ENCODE data around the gene PTS. TPM values are rescaled to one million over a fixed set of nuclear protein-coding genes. Genes with fewer than 3 reads are reported as not detected.

The PTS gene
- polyA plus RNA-seq, 1 donor from 2014 or later, result 160 TPM

- Histone ChIP-seq H3K27me3 (ENCODE audit: insufficient read depth, low read depth, low read length) (no peaks in the 10 kb centered on the region), H3K4me3 (ENCODE audit: low read length) (no peak overlapping the region), H4K20me1 (ENCODE audit: insufficient read depth) (no peaks in the 10 kb centered on the region), H2AFZ (ENCODE audit: low read depth, low read length) (no peak overlapping the region), H3K9me3 (ENCODE audit: low read length) (no peaks in the 10 kb centered on the region), H3F3A (ENCODE audit: insufficient read depth, low read length, poor library complexity, severe bottlenecking) (no peaks in the 10 kb centered on the region), H3K36me3 (ENCODE audit: insufficient read depth, low read length) (peaks cover 7% of the 10 kb centered on the region), H3K27ac (ENCODE audit: low read length) (no peak overlapping the region), H3K4me2 (ENCODE audit: low read length) (no peak overlapping the region), H3K79me2 (replicated peaks; ENCODE audit: insufficient read depth, low read length) (no peaks in the 10 kb centered on the region), H3K9me2 (ENCODE audit: insufficient read depth, low read length) (no peaks in the 10 kb centered on the region), H3K9ac (ENCODE audit: low read length) (no peak overlapping the region)
- TF ChIP-seq RAD21 (conservative IDR thresholded peaks at IDR 0.05) (no peak), POLR2AphosphoS5 (IDR thresholded peaks at IDR 0.05) (no peak), SMC3 (conservative IDR thresholded peaks at IDR 0.05; ENCODE audit: poor library complexity) (no peak), REST (IDR thresholded peaks at IDR 0.05; ENCODE audit: borderline replicate concordance) (no peak), TAF1 (IDR thresholded peaks at IDR 0.05; ENCODE audit: low read depth) (no peak), MXI1 (conservative IDR thresholded peaks at IDR 0.05; ENCODE audit: poor library complexity, severe bottlenecking) (no peak), EP300 (conservative IDR thresholded peaks at IDR 0.05; ENCODE audit: poor library complexity, severe bottlenecking) (no peak), EZH2 (IDR thresholded peaks at IDR 0.05; ENCODE audit: borderline replicate concordance, insufficient read depth, low read length, poor library complexity, severe bottlenecking) (no peak)
- TF ChIP-seq, protein P1, sequence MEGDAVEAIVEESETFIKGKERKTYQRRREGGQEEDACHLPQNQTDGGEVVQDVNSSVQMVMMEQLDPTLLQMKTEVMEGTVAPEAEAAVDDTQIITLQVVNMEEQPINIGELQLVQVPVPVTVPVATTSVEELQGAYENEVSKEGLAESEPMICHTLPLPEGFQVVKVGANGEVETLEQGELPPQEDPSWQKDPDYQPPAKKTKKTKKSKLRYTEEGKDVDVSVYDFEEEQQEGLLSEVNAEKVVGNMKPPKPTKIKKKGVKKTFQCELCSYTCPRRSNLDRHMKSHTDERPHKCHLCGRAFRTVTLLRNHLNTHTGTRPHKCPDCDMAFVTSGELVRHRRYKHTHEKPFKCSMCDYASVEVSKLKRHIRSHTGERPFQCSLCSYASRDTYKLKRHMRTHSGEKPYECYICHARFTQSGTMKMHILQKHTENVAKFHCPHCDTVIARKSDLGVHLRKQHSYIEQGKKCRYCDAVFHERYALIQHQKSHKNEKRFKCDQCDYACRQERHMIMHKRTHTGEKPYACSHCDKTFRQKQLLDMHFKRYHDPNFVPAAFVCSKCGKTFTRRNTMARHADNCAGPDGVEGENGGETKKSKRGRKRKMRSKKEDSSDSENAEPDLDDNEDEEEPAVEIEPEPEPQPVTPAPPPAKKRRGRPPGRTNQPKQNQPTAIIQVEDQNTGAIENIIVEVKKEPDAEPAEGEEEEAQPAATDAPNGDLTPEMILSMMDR (IDR thresholded peaks at IDR 0.05; ENCODE audit: poor library complexity, severe bottlenecking), result no peak
Observed at GRCh38 chr11:112241486-112241885, 15.3 kb downstream of the PTS start.

GRCh38 chr11:112247201-112247600 lies 21.0 kb downstream of the PTS start:
- Histone ChIP-seq H3K4me2 (ENCODE audit: low read length) (no peak overlapping the region), H3K9me2 (ENCODE audit: insufficient read depth, low read length) (no peaks in the 10 kb centered on the region), H3K4me3 (ENCODE audit: low read length) (no peak overlapping the region), H3K9ac (ENCODE audit: low read length) (no peak overlapping the region), H3K27ac (ENCODE audit: low read length) (no peak overlapping the region), H3K36me3 (ENCODE audit: insufficient read depth, low read length) (peaks cover 7% of the 10 kb centered on the region), H3F3A (ENCODE audit: insufficient read depth, low read length, poor library complexity, severe bottlenecking) (no peaks in the 10 kb centered on the region), H3K27me3 (ENCODE audit: insufficient read depth, low read depth, low read length) (no peaks in the 10 kb centered on the region), H2AFZ (ENCODE audit: low read depth, low read length) (no peak overlapping the region), H4K20me1 (ENCODE audit: insufficient read depth) (no peaks in the 10 kb centered on the region), H3K9me3 (ENCODE audit: low read length) (no peaks in the 10 kb centered on the region), H3K79me2 (replicated peaks; ENCODE audit: insufficient read depth, low read length) (no peaks in the 10 kb centered on the region)
- TF ChIP-seq MXI1 (conservative IDR thresholded peaks at IDR 0.05; ENCODE audit: poor library complexity, severe bottlenecking) (no peak), REST (IDR thresholded peaks at IDR 0.05; ENCODE audit: borderline replicate concordance) (no peak), EZH2 (IDR thresholded peaks at IDR 0.05; ENCODE audit: borderline replicate concordance, insufficient read depth, low read length, poor library complexity, severe bottlenecking) (no peak)
